Endothelial cell of umbilical vein (primary cell): ENCODE measurements around the gene BANK1.

Experiments
- EZH2 ChIP-seq: IDR thresholded peaks from 2 replicates; pipeline ENCODE4 v1.6.1; 2012; ENCODE audit warnings: borderline replicate concordance, low read depth, mild to moderate bottlenecking, moderate library complexity, low read length, inconsistent platforms; ENCODE audit not compliant: severe bottlenecking
- FOS ChIP-seq: IDR thresholded peaks from 2 replicates; pipeline ENCODE4 v1.6.1; 2011; ENCODE audit warnings: mild to moderate bottlenecking, low read length, moderate library complexity, borderline replicate concordance; ENCODE audit not compliant: insufficient read depth
- GATA2 ChIP-seq: IDR thresholded peaks from 2 replicates; pipeline ENCODE4 v1.7.0; 2011; ENCODE audit warnings: low read depth, mild to moderate bottlenecking, moderate library complexity, mixed read lengths, low read length; ENCODE audit not compliant: insufficient read length, insufficient read depth
- JUN ChIP-seq: IDR thresholded peaks from 2 replicates; pipeline ENCODE4 v1.6.1; 2011; ENCODE audit warnings: borderline replicate concordance, low read depth; ENCODE audit not compliant: insufficient read length, insufficient read depth
- MAX ChIP-seq: IDR thresholded peaks from 2 replicates; pipeline ENCODE4 v1.6.1; 2011; ENCODE audit not compliant: insufficient read depth, insufficient read length
- MYC ChIP-seq: IDR thresholded peaks from one replicate; pipeline ENCODE4 v1.6.1; 2011; ENCODE audit warnings: mild to moderate bottlenecking, low read depth, low read length
- POLR2A ChIP-seq: IDR thresholded peaks from 2 replicates; pipeline ENCODE4 v1.6.1; 2012; ENCODE audit warnings: low read depth, mild to moderate bottlenecking, control low read depth, low read length
- POLR2AphosphoS5 ChIP-seq: IDR thresholded peaks from 2 replicates; pipeline ENCODE4 v1.6.1; 2012; ENCODE audit warnings: low read depth, mild to moderate bottlenecking, control low read depth, low read length, moderate library complexity; ENCODE audit not compliant: insufficient read depth
- TF ChIP-seq, protein P1 (sequence below), 2 donors: IDR thresholded peaks; 1 replicate in 1 of 2; 2 replicates in 1 of 2; pipeline ENCODE4 v1.5.1; 2011; ENCODE audit warnings: low read length in 2 of 2, mild to moderate bottlenecking in 2 of 2, moderate library complexity in 2 of 2, control low read depth in 1 of 2, inconsistent platforms in 1 of 2, low read depth in 1 of 2; ENCODE audit not compliant: insufficient read depth in 1 of 2; ENCODE audit errors: extremely low read depth in 1 of 2

- TF ChIP-seq POLR2A = no peak
- TF ChIP-seq MAX = no peak
- no peak for TF ChIP-seq POLR2AphosphoS5
- TF ChIP-seq, protein P1, sequence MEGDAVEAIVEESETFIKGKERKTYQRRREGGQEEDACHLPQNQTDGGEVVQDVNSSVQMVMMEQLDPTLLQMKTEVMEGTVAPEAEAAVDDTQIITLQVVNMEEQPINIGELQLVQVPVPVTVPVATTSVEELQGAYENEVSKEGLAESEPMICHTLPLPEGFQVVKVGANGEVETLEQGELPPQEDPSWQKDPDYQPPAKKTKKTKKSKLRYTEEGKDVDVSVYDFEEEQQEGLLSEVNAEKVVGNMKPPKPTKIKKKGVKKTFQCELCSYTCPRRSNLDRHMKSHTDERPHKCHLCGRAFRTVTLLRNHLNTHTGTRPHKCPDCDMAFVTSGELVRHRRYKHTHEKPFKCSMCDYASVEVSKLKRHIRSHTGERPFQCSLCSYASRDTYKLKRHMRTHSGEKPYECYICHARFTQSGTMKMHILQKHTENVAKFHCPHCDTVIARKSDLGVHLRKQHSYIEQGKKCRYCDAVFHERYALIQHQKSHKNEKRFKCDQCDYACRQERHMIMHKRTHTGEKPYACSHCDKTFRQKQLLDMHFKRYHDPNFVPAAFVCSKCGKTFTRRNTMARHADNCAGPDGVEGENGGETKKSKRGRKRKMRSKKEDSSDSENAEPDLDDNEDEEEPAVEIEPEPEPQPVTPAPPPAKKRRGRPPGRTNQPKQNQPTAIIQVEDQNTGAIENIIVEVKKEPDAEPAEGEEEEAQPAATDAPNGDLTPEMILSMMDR (IDR thresholded peaks at IDR 0.05; ENCODE audit: extremely low read depth in 1 of 2, insufficient read depth in 1 of 2, low read depth in 1 of 2, low read length in 2 of 2) = no peak
- no peak for TF ChIP-seq EZH2
- no peak for TF ChIP-seq JUN
- TF ChIP-seq GATA2 = no peak
- TF ChIP-seq MYC = no peak
- no peak for TF ChIP-seq FOS
Measured at GRCh38 chr4:102036016-102036415, 245.5 kb downstream of the BANK1 start.
